ENCODE measurements around the gene PIK3CA. TPM values are rescaled to one million over a fixed set of nuclear protein-coding genes. Genes with fewer than 3 reads are reported as not detected.

The PIK3CA gene
- total RNA-seq, 1 donor from 2014 or later: 17.6 TPM

GRCh38 chr3:179186426-179186825 is 38.3 kb downstream of the PIK3CA start:
- Mint-ChIP-seq H3K9me3 (no peaks in the 10 kb centered on the region), H3K27me3 (no peaks in the 10 kb centered on the region), H3K4me1 (ENCODE audit: unreplicated experiment) (peaks cover 26% of the 10 kb centered on the region), H3K36me3 (no peaks in the 10 kb centered on the region), H3K4me3 (no peak overlapping the region), H3K27ac (no peak overlapping the region)
- DNase-seq (ENCODE audit: extremely low spot score, unreplicated experiment): no peak
- TF ChIP-seq, protein P1, sequence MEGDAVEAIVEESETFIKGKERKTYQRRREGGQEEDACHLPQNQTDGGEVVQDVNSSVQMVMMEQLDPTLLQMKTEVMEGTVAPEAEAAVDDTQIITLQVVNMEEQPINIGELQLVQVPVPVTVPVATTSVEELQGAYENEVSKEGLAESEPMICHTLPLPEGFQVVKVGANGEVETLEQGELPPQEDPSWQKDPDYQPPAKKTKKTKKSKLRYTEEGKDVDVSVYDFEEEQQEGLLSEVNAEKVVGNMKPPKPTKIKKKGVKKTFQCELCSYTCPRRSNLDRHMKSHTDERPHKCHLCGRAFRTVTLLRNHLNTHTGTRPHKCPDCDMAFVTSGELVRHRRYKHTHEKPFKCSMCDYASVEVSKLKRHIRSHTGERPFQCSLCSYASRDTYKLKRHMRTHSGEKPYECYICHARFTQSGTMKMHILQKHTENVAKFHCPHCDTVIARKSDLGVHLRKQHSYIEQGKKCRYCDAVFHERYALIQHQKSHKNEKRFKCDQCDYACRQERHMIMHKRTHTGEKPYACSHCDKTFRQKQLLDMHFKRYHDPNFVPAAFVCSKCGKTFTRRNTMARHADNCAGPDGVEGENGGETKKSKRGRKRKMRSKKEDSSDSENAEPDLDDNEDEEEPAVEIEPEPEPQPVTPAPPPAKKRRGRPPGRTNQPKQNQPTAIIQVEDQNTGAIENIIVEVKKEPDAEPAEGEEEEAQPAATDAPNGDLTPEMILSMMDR (conservative IDR thresholded peaks at IDR 0.05): no peak

DNA sequence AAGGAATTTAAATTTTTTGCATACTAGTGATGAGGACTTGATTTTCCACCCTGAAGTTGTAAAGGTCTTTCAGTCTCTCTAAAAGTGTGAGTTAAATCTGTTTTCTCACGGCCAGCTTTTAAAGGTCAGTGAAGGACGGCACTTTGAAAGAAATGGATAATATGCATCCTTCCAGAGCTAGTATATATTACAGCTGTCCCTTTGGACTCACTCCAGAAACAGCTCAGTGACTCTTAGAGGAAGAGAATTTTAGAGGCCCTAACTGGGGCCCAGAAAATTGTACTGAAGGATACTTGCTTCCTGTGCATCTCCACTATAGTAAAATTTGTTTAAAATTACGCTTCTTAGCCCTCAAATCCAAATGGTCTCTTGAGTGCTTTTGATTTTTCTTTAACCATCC is 41.6 kb downstream of the PIK3CA start:
- Mint-ChIP-seq H3K27ac (no peak overlapping the region), H3K27me3 (no peaks in the 10 kb centered on the region), H3K9me3 (no peaks in the 10 kb centered on the region), H3K4me1 (ENCODE audit: unreplicated experiment) (peaks cover 17% of the 10 kb centered on the region), H3K36me3 (peaks cover 4% of the 10 kb centered on the region), H3K4me3 (no peak overlapping the region)
- TF ChIP-seq, protein P1 (conservative IDR thresholded peaks at IDR 0.05): no peak
- DNase-seq (ENCODE audit: extremely low spot score, unreplicated experiment): no peak

- no peak for DNase-seq (ENCODE audit: extremely low spot score, unreplicated experiment)
- Mint-ChIP-seq H3K9me3 (no peaks in the 10 kb centered on the region), H3K27me3 (no peaks in the 10 kb centered on the region), H3K4me3 (no peak overlapping the region), H3K27ac (no peak overlapping the region), H3K36me3 (peaks cover 4% of the 10 kb centered on the region), H3K4me1 (ENCODE audit: unreplicated experiment) (peaks cover 17% of the 10 kb centered on the region)
- TF ChIP-seq, protein P1 (conservative IDR thresholded peaks at IDR 0.05): no peak
Observed at GRCh38 chr3:179190581-179190980, 42.4 kb downstream of the PIK3CA start.

DNA sequence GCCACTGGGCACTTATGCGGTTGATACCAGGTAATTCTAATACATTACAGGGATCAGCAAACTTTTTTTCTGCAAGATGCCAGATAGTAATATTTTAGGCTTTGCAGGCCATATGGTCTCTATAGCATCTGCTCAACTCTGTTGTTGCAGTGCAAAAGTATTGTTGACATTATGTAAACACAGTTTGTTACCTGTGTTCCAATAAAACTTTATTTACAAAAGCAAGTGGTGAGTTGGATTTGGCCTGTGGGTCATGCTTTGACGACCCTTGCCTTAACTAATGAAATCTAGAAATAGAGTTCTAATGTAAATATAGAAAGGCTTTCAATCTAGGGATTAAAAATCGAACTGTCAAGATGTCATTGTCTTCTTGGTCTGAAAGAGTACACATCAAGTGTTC is 44.4 kb downstream of the PIK3CA start:
- Mint-ChIP-seq H3K4me3 (no peak overlapping the region), H3K36me3 (peaks cover 8% of the 10 kb centered on the region), H3K27me3 (no peaks in the 10 kb centered on the region), H3K27ac (no peak overlapping the region), H3K4me1 (ENCODE audit: unreplicated experiment) (peaks cover 21% of the 10 kb centered on the region), H3K9me3 (no peaks in the 10 kb centered on the region)
- no peak for DNase-seq (ENCODE audit: extremely low spot score, unreplicated experiment)
- TF ChIP-seq, protein P1 (conservative IDR thresholded peaks at IDR 0.05): no peak

DNA sequence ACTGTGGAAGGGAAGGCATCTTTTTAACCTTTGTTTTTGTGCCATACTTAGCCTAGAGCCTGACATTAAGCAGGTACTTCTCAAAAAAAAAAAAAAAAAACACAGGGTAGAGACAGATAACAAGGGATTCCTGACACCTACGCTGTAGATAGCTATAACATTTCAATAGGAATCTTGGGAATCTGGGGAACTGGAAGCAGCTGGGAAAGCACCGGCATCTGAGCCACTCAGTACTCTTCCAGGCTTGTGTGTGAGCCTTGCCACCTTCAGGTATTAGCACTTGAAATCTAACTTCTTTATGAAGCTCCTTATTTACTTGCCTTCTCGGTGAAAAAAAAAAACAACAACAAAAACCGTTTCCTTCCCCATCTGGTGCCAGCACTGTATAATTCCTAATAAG is 46.8 kb downstream of the PIK3CA start:
- no peak for DNase-seq (ENCODE audit: extremely low spot score, unreplicated experiment)
- H3K4me3 Mint-ChIP-seq: no peak overlapping the region
- peaks cover 14% of the 10 kb centered on the region for H3K4me1 Mint-ChIP-seq (ENCODE audit: unreplicated experiment)
- peaks cover 12% of the 10 kb centered on the region for H3K36me3 Mint-ChIP-seq
- no peaks in the 10 kb centered on the region for H3K27me3 Mint-ChIP-seq
- H3K27ac Mint-ChIP-seq: no peak overlapping the region
- H3K9me3 Mint-ChIP-seq: no peaks in the 10 kb centered on the region
- TF ChIP-seq, protein P1 (conservative IDR thresholded peaks at IDR 0.05): no peak

GRCh38 chr3:179196098-179196497 is 47.9 kb downstream of the PIK3CA start:
- no peaks in the 10 kb centered on the region for H3K27me3 Mint-ChIP-seq
- H3K4me1 Mint-ChIP-seq (ENCODE audit: unreplicated experiment): peaks cover 4% of the 10 kb centered on the region
- TF ChIP-seq, protein P1 (conservative IDR thresholded peaks at IDR 0.05): no peak

More at GRCh38 chr3:179196098-179196497, 47.9 kb downstream of the PIK3CA start:
- no peak for DNase-seq (ENCODE audit: extremely low spot score, unreplicated experiment)
- Mint-ChIP-seq H3K9me3 (no peaks in the 10 kb centered on the region), H3K27ac (no peak overlapping the region), H3K4me3 (no peak overlapping the region), H3K36me3 (peaks cover 18% of the 10 kb centered on the region)

All from type B pancreatic cell (in vitro differentiated cells).